OCI-LY3 (cell line): ENCODE measurements around the gene IFNL1.

Experiments used
- EZH2phosphoT487 ChIP-seq: fragments of 200-600 bp; shearing (Covaris generic); IDR thresholded peaks from 2 replicates; pipeline ENCODE4 v1.6.1; 2018; ENCODE audit warnings: antibody characterized with exemption, mixed run types, low read depth
- TF ChIP-seq, protein P1 (sequence below): fragments of 200-600, 300-600 bp; sonication (generic); IDR thresholded peaks from 2 replicates; pipeline ENCODE4 v1.5.1; 2014; ENCODE audit warnings: antibody characterized with exemption, low read length, low read depth

DNA sequence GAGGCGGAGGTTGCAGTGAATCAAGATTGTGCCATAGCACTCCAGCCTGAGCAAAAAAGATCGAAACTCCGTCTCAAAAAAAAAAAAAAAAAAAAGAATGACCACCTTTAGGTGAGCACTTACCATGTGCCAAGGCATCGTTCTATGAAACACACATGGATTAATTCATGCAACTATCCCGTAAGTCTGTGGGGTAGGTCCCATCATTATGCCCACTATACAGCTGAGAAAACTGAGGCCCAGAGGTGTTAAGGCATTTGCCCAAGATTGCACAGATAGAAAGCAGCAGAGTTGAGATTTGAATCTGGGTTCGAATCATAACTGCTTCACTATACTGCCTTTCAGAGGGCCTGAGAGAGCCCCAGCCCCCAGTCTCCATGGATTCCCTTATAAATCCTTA, 37.3 kb downstream of the IFNL1 start:
- TF ChIP-seq, protein P1, sequence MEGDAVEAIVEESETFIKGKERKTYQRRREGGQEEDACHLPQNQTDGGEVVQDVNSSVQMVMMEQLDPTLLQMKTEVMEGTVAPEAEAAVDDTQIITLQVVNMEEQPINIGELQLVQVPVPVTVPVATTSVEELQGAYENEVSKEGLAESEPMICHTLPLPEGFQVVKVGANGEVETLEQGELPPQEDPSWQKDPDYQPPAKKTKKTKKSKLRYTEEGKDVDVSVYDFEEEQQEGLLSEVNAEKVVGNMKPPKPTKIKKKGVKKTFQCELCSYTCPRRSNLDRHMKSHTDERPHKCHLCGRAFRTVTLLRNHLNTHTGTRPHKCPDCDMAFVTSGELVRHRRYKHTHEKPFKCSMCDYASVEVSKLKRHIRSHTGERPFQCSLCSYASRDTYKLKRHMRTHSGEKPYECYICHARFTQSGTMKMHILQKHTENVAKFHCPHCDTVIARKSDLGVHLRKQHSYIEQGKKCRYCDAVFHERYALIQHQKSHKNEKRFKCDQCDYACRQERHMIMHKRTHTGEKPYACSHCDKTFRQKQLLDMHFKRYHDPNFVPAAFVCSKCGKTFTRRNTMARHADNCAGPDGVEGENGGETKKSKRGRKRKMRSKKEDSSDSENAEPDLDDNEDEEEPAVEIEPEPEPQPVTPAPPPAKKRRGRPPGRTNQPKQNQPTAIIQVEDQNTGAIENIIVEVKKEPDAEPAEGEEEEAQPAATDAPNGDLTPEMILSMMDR = no peak
- no peak for TF ChIP-seq EZH2phosphoT487
